HG03196 (cell line): Measurements from ENCODE around the gene AQP1.

Experiments
- ATAC-seq: cut with Tn5 transposase; IDR thresholded peaks from one replicate; pipeline ENCODE4 v1.9.1; 2021; ENCODE audit not compliant: unreplicated experiment

AQP1 gene

DNA sequence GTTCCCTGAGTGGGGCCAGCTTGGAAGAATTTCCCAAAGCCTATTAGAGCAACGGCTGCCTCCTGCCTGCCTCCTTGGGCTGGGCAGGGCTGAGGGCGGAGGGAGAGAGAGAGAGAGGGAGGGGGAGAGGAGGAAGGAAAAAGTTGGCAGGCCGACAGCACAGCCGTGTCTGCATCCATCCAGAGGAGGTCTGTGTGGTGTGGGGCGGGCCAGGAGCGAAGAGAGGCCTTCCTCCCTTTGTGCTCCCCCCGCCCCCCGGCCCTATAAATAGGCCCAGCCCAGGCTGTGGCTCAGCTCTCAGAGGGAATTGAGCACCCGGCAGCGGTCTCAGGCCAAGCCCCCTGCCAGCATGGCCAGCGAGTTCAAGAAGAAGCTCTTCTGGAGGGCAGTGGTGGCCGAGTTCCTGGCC, at the start of gene AQP1:
TSS of gene AQP1 (plus strand) at position 293 of the 409 bp plus-strand sequence. CDS start at position 350, 57 bp downstream.
- ATAC-seq = no peak

DNA sequence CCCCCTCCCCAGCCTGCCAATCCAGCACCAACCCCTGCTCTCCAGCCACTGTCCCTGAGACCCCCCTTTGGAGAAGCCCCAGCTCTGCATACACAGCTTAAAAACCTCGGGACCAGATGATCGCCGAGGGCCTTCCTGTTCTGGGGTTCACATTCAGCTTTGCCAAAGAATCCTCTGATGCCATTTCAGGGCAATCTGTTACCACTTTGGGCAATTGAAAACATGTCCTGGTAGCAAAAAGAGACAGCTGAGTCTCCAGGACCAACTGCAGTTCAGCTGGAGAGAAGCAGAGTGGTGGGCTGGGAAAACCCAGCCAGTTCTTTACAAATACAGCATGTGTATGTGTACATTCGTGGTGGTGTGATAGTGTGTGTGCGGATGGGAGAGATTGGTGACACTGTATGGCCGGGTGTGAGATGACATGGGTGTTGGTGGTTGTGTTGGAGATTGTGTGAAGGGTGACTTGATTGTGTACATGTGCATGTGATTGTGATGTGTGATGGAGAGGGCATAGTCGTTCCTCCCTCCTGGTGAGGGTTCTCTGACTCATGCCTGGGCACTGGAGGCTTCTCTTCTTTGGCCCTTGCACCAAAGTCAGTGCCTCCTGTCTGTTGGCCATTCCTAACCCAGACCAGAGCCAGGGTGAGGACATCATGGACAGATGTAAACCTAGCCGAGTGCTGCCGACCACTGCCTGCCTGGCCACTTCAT, 48.5 kb upstream of the AQP1 start:
- no peak for ATAC-seq

DNA sequence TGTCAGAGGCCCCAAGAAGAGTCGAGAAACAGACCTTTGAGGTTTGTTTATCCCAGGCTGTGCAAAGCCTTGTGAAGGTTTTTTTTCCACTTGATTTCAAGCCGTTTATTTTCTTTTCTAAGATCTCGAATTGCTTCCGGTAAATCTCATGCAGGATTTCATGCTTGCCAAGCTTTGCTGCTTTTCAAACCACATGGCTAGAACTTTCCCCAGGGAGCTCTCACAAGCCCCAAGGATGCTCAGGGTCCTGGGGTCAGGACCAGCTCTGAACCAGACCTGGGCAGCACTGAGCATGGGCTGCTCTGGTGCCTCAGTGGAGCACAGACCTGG, 48.0 kb upstream of the AQP1 start:
- ATAC-seq = no peak

DNA sequence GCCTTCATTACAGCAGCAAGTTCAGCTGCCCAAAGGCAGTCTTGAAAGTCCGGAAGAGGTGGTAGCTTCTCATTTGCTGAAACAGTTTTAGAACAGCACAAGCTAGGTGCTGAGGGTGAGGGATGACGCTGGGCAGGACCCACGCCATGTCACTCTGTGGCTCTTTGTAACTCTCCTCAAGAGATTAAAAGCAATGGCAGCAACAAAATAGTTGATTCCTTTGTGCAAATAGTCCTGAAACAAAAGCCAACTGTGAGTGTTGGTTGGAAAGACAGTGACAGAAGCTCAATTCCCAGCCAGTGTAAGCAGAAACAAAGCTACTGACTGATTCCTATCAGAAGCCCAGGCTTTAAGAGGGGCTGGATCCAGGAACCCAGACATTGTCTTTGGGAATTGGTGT, 47.6 kb upstream of the AQP1 start:
- ATAC-seq = no peak

DNA sequence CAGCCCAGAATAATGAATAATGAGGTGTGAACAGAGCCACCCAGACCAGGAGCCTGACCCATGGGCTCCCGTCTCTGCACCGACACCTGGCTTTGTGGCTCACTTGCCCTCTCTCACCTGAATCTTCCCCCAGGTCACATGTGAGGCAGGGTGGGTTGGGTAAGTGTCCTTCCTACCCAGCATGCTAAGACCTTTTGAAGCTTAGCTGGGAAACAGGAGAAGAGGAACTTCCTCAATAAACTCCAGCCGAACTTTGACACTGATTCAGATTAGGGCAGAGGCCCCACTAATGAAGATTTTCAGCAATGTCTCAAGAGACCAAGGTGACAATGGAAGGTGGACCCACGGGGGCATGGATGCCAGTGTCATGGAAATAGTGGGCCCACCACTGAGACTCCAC, 46.6 kb upstream of the AQP1 start:
- ATAC-seq = no peak

DNA sequence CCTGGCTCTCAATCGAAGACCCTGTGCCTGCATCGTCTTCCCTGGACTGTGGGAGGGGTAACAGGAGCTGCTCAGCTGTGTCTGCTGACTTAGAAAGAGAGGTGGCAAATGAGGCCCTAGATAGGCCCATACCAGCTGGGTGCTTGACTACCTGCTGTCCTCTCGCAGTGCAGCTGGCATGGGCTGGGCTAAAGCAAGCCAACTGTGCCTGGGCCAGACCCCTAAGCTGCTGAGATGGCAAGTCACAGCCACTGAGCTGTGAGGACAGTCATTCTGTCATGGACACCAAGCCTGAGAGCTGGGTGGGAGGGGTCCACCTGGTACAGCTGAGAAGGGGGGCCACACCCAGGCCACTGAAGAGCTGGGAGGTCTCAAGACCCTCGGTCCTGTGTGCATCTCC, 45.8 kb upstream of the AQP1 start:
- ATAC-seq = no peak

DNA sequence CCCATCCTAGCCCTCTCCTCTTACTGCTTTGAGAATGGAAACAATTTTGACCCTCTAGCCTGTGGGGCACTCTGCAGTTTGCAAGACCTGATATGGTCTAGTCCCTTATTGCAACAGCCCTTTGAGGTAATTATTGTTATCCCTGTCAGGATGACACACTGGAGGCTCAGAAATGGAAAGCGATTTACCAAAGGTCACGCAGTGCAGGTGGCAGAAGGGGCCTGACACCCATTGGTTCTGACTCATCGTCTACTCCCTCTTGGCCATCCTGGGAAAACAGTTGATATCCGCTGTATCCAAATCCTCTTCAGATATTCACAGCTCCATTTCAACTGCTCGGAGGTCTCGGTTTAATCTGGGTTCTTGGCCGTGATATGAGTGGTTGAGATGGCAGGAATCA, 44.7 kb upstream of the AQP1 start:
- no peak for ATAC-seq

DNA sequence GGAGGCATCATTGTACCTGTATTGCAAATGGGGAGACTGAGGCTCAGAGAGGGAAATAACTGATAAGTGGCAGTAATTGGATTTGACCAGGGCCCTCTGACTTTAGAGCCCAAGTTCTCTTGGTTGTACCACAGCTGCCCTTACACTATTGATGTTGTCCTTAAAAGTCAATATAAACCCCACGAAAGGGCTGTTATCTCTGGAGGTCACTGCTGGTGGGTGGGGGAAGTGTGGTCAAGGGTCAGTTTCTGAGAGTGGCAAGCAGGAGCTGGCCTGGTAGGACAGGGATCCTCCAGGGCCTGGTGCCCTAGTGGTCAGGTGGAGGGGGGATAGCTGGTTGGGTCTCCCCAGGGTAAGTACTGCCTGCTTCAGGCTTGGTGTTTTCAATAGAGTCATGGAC, 44.2 kb upstream of the AQP1 start:
- ATAC-seq = no peak

DNA sequence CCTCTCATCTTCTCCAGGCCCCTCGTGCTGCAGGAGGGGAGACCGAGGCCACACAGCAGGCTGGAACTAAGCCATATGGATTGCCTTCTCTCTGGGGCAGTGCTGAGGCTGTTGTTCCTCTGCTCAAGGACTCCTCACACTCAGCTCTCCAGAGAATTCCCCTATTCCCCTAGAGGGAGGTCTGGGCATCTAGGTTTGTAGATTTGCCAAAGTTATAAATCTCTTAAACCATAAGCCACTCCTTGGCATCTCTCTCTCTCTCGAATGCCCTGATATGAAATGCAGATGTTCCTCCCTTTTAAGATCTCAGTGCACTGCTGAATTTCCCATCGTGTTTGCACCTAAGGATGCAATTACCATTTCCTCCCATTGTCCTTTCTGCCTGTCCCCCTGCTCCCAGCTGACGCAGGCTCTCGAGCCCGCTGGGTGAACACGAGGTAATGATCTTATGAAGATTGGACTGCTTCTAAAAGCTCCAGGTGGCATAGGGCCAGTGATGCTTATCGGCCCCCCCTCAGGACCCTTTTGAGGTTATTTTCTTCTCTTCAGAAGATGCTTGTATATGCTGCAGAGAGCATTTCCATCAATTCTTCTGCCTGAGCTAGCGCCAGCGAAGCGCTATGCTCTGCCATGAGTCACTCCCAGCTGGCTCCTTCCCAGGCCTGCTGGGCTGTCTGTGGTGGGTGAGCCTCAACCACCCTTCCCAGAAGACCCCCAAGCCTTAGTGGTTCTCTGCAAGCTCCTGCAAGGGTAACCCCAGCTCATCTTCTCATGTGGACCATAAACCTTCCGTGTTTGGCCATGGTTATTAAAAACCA, 41.6 kb upstream of the AQP1 start:
- no peak for ATAC-seq

DNA sequence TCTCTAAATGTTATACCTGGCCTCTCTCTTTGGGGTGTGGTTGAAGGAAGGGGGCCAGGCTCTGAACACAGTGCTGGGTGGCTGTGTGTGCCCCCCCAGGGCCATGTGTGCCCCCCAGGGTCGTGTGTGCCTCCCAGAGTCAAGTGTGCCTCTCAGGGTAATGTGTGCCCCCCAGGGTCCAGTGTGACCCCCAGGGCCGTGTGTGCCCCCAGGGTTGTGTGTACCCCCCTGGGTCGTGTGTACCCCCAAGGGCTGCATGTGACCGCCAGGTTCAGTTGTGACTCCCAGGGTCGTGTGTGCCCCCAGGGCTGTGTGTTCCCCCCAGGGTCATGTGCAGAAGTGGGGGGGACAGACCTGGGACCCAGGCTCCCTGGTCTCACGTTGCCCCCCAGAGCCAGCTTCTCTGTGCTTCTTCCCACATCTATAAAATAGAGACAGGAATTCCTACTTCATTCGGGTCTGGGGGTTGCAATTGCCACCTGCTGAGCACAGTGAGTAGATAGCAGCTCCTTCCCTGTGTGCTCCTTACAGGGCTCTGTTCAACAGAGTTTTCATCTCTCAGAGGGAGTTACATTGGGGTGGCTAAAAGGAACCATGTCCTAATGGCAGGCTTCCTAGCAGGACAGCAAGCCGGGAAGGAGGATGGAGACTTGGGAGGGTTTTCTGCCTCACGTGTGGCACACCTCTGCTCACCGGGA, 40.7 kb upstream of the AQP1 start:
- ATAC-seq = no peak

DNA sequence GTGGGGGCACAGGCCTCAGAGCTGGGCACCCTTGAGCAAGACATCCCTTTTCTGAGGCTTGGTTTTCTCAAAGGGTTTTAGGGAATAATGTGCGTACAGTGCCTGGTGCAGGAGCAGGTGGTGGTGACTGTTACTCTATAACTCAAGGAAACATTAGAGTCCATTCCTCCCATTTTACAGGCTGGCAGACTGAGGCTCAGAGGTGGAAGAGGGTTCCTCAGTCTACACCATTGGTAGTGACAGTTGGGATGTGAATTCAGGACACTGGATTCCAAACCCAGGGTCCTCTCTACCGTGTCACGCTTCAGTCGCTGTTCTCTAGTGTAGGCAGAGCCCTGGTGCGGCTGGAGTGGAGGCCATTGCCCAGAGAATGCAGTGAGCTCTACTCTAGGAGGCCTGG, 40.0 kb upstream of the AQP1 start:
- ATAC-seq = no peak

DNA sequence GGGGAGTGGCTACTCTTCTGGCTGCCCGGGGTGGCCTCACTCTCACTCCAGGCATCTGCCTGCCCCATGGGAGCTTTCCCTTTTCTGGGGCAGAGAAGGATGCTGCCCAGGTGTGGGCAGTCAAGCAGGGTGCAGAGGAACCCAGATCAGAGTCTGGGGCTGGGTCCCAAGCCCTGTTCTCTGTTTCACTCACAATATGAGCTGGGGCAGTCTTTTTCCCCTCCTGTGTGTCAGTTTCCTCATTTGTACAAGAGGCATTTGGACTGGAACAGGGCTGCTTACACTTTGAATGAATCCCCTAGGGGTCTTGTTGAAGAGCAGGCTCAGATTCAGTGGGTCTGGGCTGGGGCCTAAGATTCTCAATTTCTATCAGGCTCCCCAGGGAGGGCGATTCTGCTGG, 38.4 kb upstream of the AQP1 start:
- no peak for ATAC-seq

DNA sequence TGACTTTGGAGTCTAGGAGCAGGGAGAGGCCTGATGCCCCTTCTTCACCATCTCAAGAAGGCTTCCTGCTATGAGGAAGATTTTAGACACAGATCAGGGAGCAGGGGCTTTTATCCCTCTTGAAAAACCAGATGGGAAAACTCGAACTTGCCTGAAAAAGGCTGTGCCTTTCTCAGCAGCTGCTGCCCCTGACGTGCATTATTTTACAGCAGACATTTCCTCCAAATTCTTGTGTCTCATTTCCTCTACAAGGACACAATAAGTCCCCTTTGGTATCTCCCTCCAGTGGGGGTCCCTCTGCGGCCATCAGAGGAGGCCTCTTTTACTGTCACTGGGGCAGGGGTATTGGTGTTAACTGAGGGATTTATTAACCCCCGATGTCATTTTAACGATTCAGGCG, 38.0 kb upstream of the AQP1 start:
- ATAC-seq = no peak

DNA sequence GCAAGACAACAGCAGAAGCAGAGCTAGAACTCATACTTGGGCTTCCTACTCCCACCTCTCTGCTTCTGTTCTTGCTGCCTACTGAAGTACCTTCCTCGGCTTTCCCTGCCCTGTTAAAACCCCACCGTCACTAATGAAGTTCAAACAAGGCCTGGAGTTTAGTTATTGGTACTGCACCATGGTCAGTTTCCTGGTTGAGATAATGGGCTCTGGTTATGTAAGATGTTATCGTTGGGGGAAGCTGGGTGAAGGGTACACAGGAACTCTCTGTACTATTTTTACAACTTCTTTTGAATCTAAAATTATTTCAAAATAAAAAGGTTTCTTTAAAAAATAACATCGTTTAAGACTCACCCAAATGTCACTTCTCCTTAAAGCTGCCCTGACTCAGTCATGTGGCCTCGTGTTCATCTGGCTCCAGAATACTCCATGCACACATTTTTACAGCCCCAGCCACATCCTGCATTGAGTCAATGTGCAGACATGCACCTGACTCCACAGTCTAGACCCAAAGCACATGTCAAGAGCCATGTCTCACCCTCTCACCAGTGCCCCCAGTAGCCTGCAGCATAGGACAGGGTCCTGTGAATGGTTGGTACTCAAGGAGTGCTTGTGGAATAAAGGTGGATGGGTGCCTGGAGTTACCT, 36.9 kb upstream of the AQP1 start:
- no peak for ATAC-seq

DNA sequence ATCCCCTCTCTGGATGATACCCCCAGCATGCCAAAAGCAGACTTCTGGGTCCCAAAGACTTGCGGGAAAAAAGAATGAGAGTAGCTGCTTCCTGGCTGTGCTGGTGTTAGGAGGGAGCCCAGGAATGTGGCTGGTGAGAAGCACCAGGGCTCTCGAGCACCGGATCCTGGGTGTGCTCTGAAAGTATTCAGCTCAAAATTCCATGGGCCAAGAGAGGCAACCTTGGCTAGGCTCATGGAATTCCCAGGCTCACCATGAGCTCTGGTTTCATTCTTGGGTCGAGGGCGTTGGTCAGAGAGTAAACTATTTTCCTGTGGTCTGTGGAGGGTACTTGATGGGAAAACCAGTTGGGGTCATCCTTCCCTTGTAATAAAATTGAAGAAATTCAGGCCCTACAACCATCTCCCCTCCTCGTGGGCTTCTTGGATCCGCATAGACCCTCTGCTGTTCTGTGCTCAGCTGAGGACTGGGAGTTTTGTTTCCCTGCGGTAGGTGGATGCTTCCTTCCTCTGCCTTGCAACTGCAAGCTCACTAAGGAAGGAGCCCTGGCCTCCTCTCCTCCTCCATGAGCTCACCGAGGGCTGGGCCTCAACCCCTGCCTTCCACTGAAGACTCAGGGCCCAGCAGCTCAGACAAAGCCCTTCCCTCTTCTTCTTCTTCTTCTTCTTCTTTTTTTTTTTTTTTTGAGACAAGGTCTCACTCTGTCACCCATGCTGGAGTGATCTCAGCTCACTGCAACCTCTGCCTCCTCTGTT, 34.5 kb upstream of the AQP1 start:
- ATAC-seq = no peak

DNA sequence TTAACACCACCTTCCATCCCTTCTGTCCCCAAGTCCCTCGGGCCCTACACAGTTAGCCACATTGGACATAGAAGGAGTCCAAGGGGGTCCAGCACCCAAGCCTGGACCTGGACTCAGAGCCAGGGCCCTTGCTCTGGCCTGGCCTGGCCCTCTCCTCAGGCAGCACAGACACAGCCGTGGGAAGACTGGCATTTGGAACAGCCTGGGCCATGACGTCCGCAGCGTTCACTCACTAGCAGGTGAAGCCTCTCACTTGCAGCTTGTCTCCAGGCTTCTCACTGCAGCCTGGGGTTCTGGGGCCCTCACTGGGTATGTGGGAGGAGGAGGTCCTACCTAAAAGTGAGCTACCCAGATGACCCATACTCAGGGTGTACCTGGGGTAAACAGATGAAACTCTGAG, 33.7 kb upstream of the AQP1 start:
- ATAC-seq = no peak

DNA sequence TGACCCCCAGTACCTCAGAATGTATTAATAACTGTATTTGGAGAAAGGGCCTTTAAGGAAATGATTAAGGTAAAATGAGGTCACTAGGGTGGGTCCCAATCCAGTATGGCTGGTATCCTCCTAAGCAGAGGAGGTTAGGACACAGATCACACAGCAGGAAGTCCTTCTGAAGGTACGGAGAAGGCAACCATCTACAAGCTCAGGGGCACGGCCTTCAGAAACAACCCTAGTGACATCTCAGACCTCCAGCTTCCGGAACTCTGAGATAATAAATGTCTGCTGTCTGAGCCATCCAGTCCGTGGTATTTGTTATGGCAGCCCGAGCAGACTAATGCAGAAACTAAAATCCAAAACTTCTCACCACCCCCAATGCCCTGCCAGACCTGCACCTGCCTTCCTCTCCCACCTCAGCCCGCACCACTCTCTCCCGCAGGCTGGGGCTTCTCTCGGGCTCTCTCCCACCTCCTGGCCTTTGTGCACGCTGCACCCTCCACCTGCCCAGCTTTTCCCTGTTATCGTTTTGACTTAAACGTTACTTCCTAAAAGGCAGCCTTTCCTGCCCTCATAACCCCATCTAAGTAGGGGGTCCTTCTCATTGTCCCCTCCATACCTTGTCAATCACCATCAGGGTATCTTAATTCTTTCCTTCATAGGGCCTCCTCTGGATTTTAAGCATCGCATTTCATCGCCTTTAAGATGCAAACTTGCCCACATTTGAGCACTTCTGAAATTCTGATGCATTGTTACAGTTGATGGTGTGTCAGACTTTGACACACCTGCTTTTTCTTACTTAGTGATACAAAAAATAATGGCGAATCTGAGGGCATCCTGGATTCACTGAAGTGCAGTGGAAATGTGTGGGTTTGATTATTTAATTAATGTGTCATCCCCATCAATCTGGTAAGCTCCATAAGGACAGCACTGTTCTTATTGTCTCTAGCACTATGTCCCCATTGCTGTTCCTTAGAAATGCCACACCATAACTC, 32.2 kb upstream of the AQP1 start:
- ATAC-seq = no peak

DNA sequence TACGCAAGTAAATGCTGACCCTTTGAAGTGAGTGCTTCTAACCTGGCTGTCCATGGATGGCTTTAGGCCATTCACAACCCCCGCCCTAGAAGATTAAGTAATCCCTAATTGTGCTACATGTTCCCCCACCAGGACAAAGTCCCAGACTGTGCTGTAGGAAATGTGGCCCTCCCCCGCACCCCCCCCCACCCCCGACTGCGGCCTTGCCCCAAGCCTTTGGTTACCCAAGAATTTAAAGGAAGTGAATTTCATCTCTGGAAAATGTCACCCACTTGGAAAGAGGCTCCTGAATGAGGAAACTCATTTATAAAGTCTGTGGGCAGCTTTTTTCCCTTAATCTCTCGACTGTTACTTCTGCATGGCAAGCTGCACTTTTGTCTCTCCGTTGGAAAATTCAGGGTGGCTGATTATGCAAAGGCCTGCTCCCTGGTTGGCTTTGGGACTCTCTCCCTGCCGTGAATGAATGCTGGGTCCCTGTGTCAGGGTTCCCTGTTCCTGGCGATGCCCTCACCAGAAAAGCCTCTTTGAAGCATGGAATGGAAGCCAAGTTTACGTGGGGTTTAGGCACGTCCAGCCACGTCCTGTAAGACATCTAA, 31.4 kb upstream of the AQP1 start:
- ATAC-seq = no peak

DNA sequence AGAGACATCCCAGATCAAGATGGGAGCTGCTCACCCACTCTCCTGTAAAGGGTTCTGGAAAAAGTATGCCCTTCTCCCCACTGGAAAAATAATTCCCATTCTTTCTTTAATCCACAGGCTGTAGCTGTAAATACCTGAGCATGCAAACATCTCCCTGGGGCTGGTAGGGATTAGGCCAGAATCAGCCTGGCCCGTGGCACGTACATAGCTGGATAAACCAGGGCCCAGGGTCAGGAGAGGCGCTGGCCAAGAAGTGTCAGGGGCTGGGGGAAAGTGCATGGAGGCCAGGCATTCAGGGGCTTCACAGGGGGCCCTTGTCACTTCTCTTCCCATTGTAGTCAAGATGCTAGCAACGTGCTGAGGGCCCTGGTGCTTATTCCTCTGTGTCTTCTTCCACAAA, 30.7 kb upstream of the AQP1 start:
- no peak for ATAC-seq
